ENCODE results near the gene SGCA.

- TF ChIP-seq, protein P1, sequence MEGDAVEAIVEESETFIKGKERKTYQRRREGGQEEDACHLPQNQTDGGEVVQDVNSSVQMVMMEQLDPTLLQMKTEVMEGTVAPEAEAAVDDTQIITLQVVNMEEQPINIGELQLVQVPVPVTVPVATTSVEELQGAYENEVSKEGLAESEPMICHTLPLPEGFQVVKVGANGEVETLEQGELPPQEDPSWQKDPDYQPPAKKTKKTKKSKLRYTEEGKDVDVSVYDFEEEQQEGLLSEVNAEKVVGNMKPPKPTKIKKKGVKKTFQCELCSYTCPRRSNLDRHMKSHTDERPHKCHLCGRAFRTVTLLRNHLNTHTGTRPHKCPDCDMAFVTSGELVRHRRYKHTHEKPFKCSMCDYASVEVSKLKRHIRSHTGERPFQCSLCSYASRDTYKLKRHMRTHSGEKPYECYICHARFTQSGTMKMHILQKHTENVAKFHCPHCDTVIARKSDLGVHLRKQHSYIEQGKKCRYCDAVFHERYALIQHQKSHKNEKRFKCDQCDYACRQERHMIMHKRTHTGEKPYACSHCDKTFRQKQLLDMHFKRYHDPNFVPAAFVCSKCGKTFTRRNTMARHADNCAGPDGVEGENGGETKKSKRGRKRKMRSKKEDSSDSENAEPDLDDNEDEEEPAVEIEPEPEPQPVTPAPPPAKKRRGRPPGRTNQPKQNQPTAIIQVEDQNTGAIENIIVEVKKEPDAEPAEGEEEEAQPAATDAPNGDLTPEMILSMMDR (optimal IDR thresholded peaks at IDR 0.05 in 1 of 3, IDR thresholded peaks at IDR 0.05 in 1 of 3, conservative IDR thresholded peaks at IDR 0.05 in 1 of 3; ENCODE audit: extremely low read depth in 1 of 3, insufficient read depth in 2 of 3, low read length in 3 of 3), result no peak
- no peak for TF ChIP-seq EZH2 (IDR thresholded peaks at IDR 0.05; ENCODE audit: low read length)
Measured at GRCh38 chr17:50185631-50186471, 20.0 kb downstream of the SGCA start.

Measured in keratinocyte (primary cell).